HL-60 (cell line): ENCODE data around the gene NHP2.
A peak's percentile ranks its signal among the peaks of the same experiment; 100 is the strongest.
"Not testable (repeated sequence)": the region's sequence is repeated elsewhere in the genome, so short reads cannot be mapped to it uniquely, and the experiment has no call there.

ENCODE experiments used
- DNase-seq, 2 experiments: peaks; one replicate each; pipeline ENCODE4 v3.0.0-alpha.2; 2010 to 2020; ENCODE audit warnings: low read depth in 1 of 2, low spot score in 1 of 2
- H3K27ac ChIP-seq: fragments of 250-450 bp; sonication (Bioruptor Pico); replicated peaks from 2 replicates; pipeline ENCODE4 v1.5.1; 2020; ENCODE audit warnings: mild to moderate bottlenecking, moderate library complexity
- H3K27me3 ChIP-seq: fragments of 250-450 bp; sonication (Bioruptor Pico); 2 replicates; pipeline ENCODE4 v1.5.1; 2021; ENCODE audit warnings: mild to moderate bottlenecking, moderate library complexity; ENCODE audit not compliant: insufficient read depth, poor library complexity, severe bottlenecking
- H3K4me3 ChIP-seq: replicated peaks from 2 replicates; pipeline ENCODE4 v1.5.1; 2011; ENCODE audit warnings: mild to moderate bottlenecking, control low read depth, low read length; ENCODE audit not compliant: insufficient read depth
- GABPA ChIP-seq: IDR thresholded peaks from 2 replicates; pipeline ENCODE4 v1.6.1; 2012; ENCODE audit warnings: low read depth
- POLR2AphosphoS5 ChIP-seq: IDR thresholded peaks from 2 replicates; pipeline ENCODE4 v1.6.1; 2012; ENCODE audit warnings: low read depth
- REST ChIP-seq: IDR thresholded peaks from 2 replicates; pipeline ENCODE4 v1.6.1; 2012; ENCODE audit warnings: low read depth; ENCODE audit not compliant: insufficient replicate concordance
- SPI1 ChIP-seq: IDR thresholded peaks from 2 replicates; pipeline ENCODE4 v1.6.1; 2012; ENCODE audit warnings: low read depth, mild to moderate bottlenecking, borderline replicate concordance
- TF ChIP-seq, protein P1 (sequence below): IDR thresholded peaks from one replicate; pipeline ENCODE4 v1.5.1; 2011; ENCODE audit warnings: low read length, control low read depth, inconsistent platforms; ENCODE audit not compliant: insufficient read depth

The NHP2 gene

DNA sequence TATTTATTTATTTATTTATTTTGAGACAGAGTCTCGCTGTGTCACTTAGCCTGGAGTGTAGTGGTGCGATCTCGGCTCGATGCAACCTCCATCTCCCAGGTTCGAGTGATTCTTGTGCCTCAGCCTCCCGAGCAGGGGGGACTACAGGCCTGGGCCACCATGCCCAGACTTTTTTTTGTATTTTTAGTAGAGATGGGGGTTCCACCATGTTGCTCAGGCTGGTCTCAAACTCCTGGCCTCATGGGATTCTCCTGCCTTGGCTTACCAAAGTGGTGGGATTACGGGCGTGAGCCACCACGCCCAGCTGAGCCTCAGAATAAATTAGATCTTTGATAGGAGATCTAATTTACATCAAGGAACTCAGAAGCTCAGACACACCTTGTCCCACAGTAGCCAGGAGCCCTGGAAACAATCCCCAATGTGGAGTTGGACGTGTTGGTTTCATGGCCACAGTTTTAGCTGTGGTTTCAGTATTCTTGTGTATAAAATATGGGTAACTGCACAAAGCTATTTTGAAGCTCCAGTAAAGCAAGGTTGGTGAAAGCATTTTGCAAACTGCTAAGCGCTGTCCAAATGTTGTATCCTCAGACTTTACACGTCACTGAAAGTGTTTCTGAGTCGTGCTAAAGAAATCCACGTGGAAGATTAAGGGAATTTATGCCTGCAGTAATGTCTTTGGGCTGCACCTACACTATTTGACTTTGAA, 47.7 kb upstream of the NHP2 start:
- TF ChIP-seq, protein P1, sequence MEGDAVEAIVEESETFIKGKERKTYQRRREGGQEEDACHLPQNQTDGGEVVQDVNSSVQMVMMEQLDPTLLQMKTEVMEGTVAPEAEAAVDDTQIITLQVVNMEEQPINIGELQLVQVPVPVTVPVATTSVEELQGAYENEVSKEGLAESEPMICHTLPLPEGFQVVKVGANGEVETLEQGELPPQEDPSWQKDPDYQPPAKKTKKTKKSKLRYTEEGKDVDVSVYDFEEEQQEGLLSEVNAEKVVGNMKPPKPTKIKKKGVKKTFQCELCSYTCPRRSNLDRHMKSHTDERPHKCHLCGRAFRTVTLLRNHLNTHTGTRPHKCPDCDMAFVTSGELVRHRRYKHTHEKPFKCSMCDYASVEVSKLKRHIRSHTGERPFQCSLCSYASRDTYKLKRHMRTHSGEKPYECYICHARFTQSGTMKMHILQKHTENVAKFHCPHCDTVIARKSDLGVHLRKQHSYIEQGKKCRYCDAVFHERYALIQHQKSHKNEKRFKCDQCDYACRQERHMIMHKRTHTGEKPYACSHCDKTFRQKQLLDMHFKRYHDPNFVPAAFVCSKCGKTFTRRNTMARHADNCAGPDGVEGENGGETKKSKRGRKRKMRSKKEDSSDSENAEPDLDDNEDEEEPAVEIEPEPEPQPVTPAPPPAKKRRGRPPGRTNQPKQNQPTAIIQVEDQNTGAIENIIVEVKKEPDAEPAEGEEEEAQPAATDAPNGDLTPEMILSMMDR = no peak
- peak; percentile 83 for TF ChIP-seq REST
- DNase-seq = no peak
- H3K27me3 ChIP-seq = no peaks in the 10 kb centered on the region
- H3K27ac ChIP-seq = peak overlapping the region; percentile 64
- no peak overlapping the region for H3K4me3 ChIP-seq

DNA sequence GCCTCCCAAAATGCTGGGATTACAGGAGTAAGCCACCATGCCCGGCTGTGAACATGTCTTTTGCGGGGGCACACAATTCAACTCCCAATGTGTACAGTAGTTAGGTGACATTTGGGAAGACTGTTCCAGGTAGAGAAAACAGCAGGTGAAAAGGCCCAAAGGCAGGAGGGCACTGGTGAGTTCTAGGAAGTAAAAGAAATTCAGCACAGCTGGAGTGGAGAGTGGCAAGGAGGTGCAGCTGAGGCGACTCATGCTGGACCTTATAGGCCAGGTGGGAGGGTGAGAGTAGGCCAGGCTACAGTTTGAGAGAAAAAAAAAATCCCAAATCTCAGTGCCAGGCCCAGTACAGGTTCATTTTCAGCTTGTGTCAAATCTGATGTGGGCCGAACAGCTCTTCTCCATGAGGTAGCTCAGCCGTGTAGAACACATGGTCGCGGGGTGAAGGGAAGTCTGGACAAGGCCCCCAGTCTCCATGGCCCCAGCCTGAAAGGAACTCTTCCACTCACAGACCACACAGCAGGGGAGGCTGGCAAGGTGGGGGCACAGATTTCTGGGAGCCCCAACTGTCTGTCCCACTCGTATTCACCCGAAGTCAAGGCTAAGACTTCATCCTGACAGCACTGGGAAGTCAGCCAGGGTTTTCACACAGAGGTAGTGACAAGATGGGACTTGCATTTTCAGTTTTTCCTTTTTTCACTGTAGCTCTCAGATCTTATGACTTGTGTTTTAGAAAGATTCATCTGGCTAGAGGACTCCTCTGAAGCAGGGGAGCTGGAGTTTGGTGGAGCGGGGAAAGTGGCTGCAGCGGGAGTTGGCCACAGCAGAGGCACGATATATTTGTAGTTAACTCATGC, 46.1 kb upstream of the NHP2 start:
- peak overlapping the region; percentile 37 for H3K27ac ChIP-seq
- no peak overlapping the region for H3K4me3 ChIP-seq
- no peaks in the 10 kb centered on the region for H3K27me3 ChIP-seq
- peak; percentile 81 for TF ChIP-seq REST
- no peak for TF ChIP-seq SPI1
- no peak for TF ChIP-seq GABPA
- TF ChIP-seq POLR2AphosphoS5 = no peak
- TF ChIP-seq, protein P1 = no peak
- no peak for DNase-seq

DNA sequence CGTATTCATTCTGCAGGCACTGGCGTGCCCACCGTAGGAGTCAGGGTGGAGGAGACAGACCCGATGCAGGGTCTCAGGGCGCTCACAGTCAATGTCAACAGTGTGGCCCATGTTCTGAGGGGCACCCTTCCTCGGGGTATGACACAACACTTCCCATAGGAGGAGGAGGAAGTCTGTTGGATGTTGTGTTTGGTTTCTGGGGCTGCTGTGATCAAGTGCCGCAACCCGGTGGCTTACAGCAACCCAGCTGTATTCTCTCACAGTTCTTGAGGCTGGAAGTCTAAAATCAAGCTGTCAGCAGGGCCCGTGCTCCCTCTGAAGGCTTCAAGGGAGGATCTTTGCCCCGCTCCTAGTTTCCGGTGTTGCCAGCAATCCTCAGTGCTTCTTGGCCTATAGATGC, 45.0 kb upstream of the NHP2 start:
- no peaks in the 10 kb centered on the region for H3K27me3 ChIP-seq
- TF ChIP-seq REST (no peak), POLR2AphosphoS5 (peak; percentile 28; the same call in 1 of the 2 replicates), GABPA (no peak)

GRCh38 chr5:178198151-178198550, 44.5 kb upstream of the NHP2 start:
- not testable (repeated sequence) for DNase-seq, H3K27me3 ChIP-seq, H3K4me3 ChIP-seq, H3K27ac ChIP-seq

More for the DNA sequence above, 45.0 kb upstream of the NHP2 start:
- Histone ChIP-seq H3K4me3 (no peak overlapping the region), H3K27ac (peak overlapping the region; percentile 21; the same call in 1 of the 2 replicates)
- DNase-seq = peak in 1 of 2 experiments; percentile 61
